H9 (cell line): Measurements from ENCODE around the gene MTTP. TPM values are rescaled to one million over a fixed set of nuclear protein-coding genes. Genes with fewer than 3 reads are reported as not detected.

ENCODE experiments used
- DNase-seq: peaks from one replicate; pipeline ENCODE4 v3.0.0-alpha.2; 2017
- H2AFZ ChIP-seq: one replicate; pipeline ENCODE4 v1.6.1; 2013; ENCODE audit warnings: mild to moderate bottlenecking, low read length, control low read depth, moderate library complexity
- H2AK5ac ChIP-seq: 2 replicates; pipeline ENCODE4 v1.6.1; 2013; ENCODE audit warnings: low read length, control low read depth, mixed read lengths; ENCODE audit not compliant: insufficient read length
- H2BK120ac ChIP-seq: one replicate; pipeline ENCODE4 v1.6.1; 2013; ENCODE audit warnings: low read depth, mild to moderate bottlenecking, low read length, control low read depth, inconsistent platforms; ENCODE audit not compliant: poor library complexity, severe bottlenecking
- H2BK12ac ChIP-seq: 2 replicates; pipeline ENCODE4 v1.6.1; 2013; ENCODE audit warnings: low read length, control low read depth, mixed read lengths, low read depth; ENCODE audit not compliant: insufficient read length
- H2BK15ac ChIP-seq: 2 replicates; pipeline ENCODE4 v1.6.1; 2013; ENCODE audit warnings: low read depth, low read length, control low read depth
- H2BK20ac ChIP-seq: one replicate; pipeline ENCODE4 v1.6.1; 2013; ENCODE audit warnings: low read depth, mild to moderate bottlenecking, low read length, control low read depth, inconsistent platforms; ENCODE audit not compliant: poor library complexity, severe bottlenecking
- H2BK5ac ChIP-seq: 2 replicates; pipeline ENCODE4 v1.6.1; 2013; ENCODE audit warnings: low read length, control low read depth, mixed read lengths; ENCODE audit not compliant: insufficient read length
- H3K14ac ChIP-seq: 2 replicates; pipeline ENCODE4 v1.6.1; 2013; ENCODE audit warnings: low read length, control low read depth; ENCODE audit not compliant: insufficient read depth
- H3K18ac ChIP-seq: 2 replicates; pipeline ENCODE4 v1.6.1; 2013; ENCODE audit warnings: low read depth, mild to moderate bottlenecking, mixed read lengths, low read length, control low read depth; ENCODE audit not compliant: insufficient read length
- H3K23ac ChIP-seq: 2 replicates; pipeline ENCODE4 v1.6.1; 2013; ENCODE audit warnings: low read length, control low read depth, mixed read lengths, low read depth; ENCODE audit not compliant: insufficient read length
- H3K23me2 ChIP-seq: 2 replicates; pipeline ENCODE4 v1.6.1; 2013; ENCODE audit warnings: low read depth, mild to moderate bottlenecking, mixed read lengths, low read length, control low read depth; ENCODE audit not compliant: insufficient read length, poor library complexity, severe bottlenecking
- H3K27ac ChIP-seq: 2 replicates; pipeline ENCODE4 v1.5.1; 2013; ENCODE audit warnings: low read length, control low read depth, mixed read lengths, low read depth; ENCODE audit not compliant: insufficient read length
- H3K27me3 ChIP-seq: 2 replicates; pipeline ENCODE4 v1.6.1; 2013; ENCODE audit warnings: low read length, control low read depth, inconsistent platforms; ENCODE audit not compliant: insufficient read depth
- H3K4ac ChIP-seq: 2 replicates; pipeline ENCODE4 v1.6.1; 2013; ENCODE audit warnings: low read depth, mild to moderate bottlenecking, control low read depth, inconsistent platforms, low read length, moderate library complexity
- H3K4me1 ChIP-seq: 2 replicates; pipeline ENCODE4 v1.6.1; 2013; ENCODE audit warnings: low read length, control low read depth, inconsistent platforms; ENCODE audit not compliant: insufficient read depth
- H3K4me2 ChIP-seq: 2 replicates; pipeline ENCODE4 v1.6.1; 2013; ENCODE audit warnings: low read length, control low read depth, mixed read lengths; ENCODE audit not compliant: insufficient read length, insufficient read depth
- H3K56ac ChIP-seq: 2 replicates; pipeline ENCODE4 v1.6.1; 2013; ENCODE audit warnings: low read depth, mild to moderate bottlenecking, mixed read lengths, low read length, control low read depth; ENCODE audit not compliant: insufficient read length
- H3K79me1 ChIP-seq: 2 replicates; pipeline ENCODE4 v1.6.1; 2013; ENCODE audit warnings: low read depth, mild to moderate bottlenecking, moderate library complexity, low read length, control low read depth, inconsistent platforms; ENCODE audit not compliant: insufficient read depth, poor library complexity, severe bottlenecking
- H3K79me2 ChIP-seq: 2 replicates; pipeline ENCODE4 v1.6.1; 2013; ENCODE audit warnings: low read length, control low read depth, inconsistent platforms; ENCODE audit not compliant: insufficient read depth
- H3K9ac ChIP-seq: 2 replicates; pipeline ENCODE4 v1.6.1; 2013; ENCODE audit warnings: low read length, control low read depth, mixed read lengths; ENCODE audit not compliant: insufficient read length; ENCODE audit errors: extremely low read depth
- H3K9me3 ChIP-seq: one replicate; pipeline ENCODE4 v1.6.1; 2013; ENCODE audit warnings: low read depth, low read length, inconsistent platforms; ENCODE audit not compliant: control insufficient read depth
- H3T11ph ChIP-seq: one replicate; pipeline ENCODE4 v1.6.1; 2013; ENCODE audit warnings: mild to moderate bottlenecking, low read length, control low read depth, inconsistent platforms
- H4K20me1 ChIP-seq: one replicate; pipeline ENCODE4 v1.6.1; 2013; ENCODE audit not compliant: control insufficient read depth, insufficient read length, insufficient read depth
- H4K5ac ChIP-seq: 2 replicates; pipeline ENCODE4 v1.6.1; 2013; ENCODE audit warnings: low read depth, mild to moderate bottlenecking, mixed read lengths, low read length, control low read depth; ENCODE audit not compliant: insufficient read length
- H4K8ac ChIP-seq: replicated peaks from 2 replicates; pipeline ENCODE4 v1.6.1; 2013; ENCODE audit warnings: low read length, control low read depth, mixed read lengths, low read depth; ENCODE audit not compliant: insufficient read length
- H4K91ac ChIP-seq: 2 replicates; pipeline ENCODE4 v1.6.1; 2013; ENCODE audit warnings: low read depth, mild to moderate bottlenecking, moderate library complexity, mixed read lengths, low read length, control low read depth; ENCODE audit not compliant: insufficient read length
- H3K27ac Mint-ChIP-seq, 3 experiments: 2 replicates in 2 of 3; 3 replicates in 1 of 3; pipeline ENCODE4 v1.8.0; 2020 to 2021; ENCODE audit warnings: mixed read lengths in 3 of 3, mild to moderate bottlenecking in 1 of 3, moderate library complexity in 1 of 3
- H3K27me3 Mint-ChIP-seq: 2 replicates; pipeline ENCODE4 v1.8.0; 2021; ENCODE audit warnings: low read depth, mild to moderate bottlenecking, moderate library complexity, mixed read lengths
- H3K36me3 Mint-ChIP-seq, 3 experiments: 2 replicates in 2 of 3; 3 replicates in 1 of 3; pipeline ENCODE4 v1.8.0; 2020 to 2021; ENCODE audit warnings: low read depth in 3 of 3, mixed read lengths in 3 of 3; ENCODE audit not compliant: insufficient read depth in 1 of 3
- H3K4me1 Mint-ChIP-seq, 2 experiments: 2 replicates each; pipeline ENCODE4 v1.8.0; 2020; ENCODE audit warnings: mixed read lengths in 2 of 2
- H3K4me3 Mint-ChIP-seq, 2 experiments: 2 replicates in 1 of 2; 3 replicates in 1 of 2; pipeline ENCODE4 v1.8.0; 2020 to 2021; ENCODE audit warnings: mild to moderate bottlenecking in 2 of 2, mixed read lengths in 2 of 2, moderate library complexity in 1 of 2
- H3K9me3 Mint-ChIP-seq, 2 experiments: 2 replicates in 1 of 2; 3 replicates in 1 of 2; pipeline ENCODE4 v1.8.0; 2020; ENCODE audit warnings: mild to moderate bottlenecking in 2 of 2, mixed read lengths in 2 of 2, moderate library complexity in 1 of 2
- WGBS: extraction: QIAGEN DNeasy Blood & Tissue Kit; methylation state at CpG from one replicate; pipeline ENCODE4 v1.1.7; 2013; ENCODE audit warnings: missing lambda C conversion rate, low lambda C conversion rate, mixed read lengths; ENCODE audit not compliant: insufficient read length; ENCODE audit errors: extremely low coverage; 5-methylcytosine and 5-hydroxymethylcytosine counted together
- total RNA-seq: library from RNA; stranded (reverse); gene quantifications from 2 replicates; pipeline ENCODE4 v1.2.1, GENCODE V29; 2021
- TF ChIP-seq, protein P1 (sequence below): fragments of 200-600 bp; sonication (generic); conservative IDR thresholded peaks from 3 replicates; pipeline ENCODE4 v1.8.0; 2021; ENCODE audit warnings: antibody characterized with exemption, mild to moderate bottlenecking

MTTP gene
- total RNA-seq, 1 experiment from 2014 or later = 0.46 TPM

DNA sequence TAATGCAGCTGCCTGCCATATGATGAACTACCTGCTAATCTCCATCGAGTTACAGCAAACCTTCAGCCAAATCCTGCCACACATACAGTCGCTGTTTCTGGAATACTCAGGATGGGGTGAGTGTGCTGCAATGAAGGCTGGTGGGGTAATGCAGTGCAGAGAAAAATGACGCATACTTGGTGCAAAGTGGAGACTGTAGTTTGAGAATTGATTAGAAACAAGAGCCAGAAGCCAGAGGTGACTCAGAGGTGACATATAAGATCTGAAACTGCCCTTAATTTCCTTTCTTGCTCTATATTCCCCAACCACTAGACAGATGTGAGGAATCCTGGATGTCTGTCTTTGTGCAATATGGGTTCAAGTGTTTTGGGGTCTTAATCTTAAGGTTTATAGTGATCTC, 61.0 kb downstream of the MTTP start:
- TF ChIP-seq, protein P1, sequence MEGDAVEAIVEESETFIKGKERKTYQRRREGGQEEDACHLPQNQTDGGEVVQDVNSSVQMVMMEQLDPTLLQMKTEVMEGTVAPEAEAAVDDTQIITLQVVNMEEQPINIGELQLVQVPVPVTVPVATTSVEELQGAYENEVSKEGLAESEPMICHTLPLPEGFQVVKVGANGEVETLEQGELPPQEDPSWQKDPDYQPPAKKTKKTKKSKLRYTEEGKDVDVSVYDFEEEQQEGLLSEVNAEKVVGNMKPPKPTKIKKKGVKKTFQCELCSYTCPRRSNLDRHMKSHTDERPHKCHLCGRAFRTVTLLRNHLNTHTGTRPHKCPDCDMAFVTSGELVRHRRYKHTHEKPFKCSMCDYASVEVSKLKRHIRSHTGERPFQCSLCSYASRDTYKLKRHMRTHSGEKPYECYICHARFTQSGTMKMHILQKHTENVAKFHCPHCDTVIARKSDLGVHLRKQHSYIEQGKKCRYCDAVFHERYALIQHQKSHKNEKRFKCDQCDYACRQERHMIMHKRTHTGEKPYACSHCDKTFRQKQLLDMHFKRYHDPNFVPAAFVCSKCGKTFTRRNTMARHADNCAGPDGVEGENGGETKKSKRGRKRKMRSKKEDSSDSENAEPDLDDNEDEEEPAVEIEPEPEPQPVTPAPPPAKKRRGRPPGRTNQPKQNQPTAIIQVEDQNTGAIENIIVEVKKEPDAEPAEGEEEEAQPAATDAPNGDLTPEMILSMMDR = no peak
- Histone ChIP-seq H3K18ac (no peak overlapping the region), H3K4ac (no peak overlapping the region), H3T11ph (no peak overlapping the region), H3K23ac (no peak overlapping the region), H2AK5ac (no peak overlapping the region), H3K4me1 (no peaks in the 10 kb centered on the region; the same call in 1 of the 2 replicates), H3K14ac (no peak overlapping the region), H3K4me2 (no peak overlapping the region), H3K79me2 (no peaks in the 10 kb centered on the region), H3K27me3 (no peaks in the 10 kb centered on the region), H4K91ac (no peak overlapping the region), H3K23me2 (no peaks in the 10 kb centered on the region), H2BK5ac (no peak overlapping the region), H3K79me1 (no peaks in the 10 kb centered on the region), H2BK120ac (no peak overlapping the region), H4K20me1 (no peaks in the 10 kb centered on the region), H3K9me3 (no peaks in the 10 kb centered on the region), H4K8ac (no peak overlapping the region), H2BK12ac (no peak overlapping the region), H3K56ac (no peak overlapping the region), H3K27ac (no peak overlapping the region), H2AFZ (no peak overlapping the region), H2BK20ac (no peak overlapping the region), H3K9ac (no peak overlapping the region), H4K5ac (no peak overlapping the region), H2BK15ac (no peak overlapping the region)
- DNase-seq = no peak
- H3K9me3 Mint-ChIP-seq = no peaks in the 10 kb centered on the region; a peak in 1 of 5 replicates
- H3K4me3 Mint-ChIP-seq = no peak overlapping the region
- no peaks in the 10 kb centered on the region for H3K27me3 Mint-ChIP-seq
- H3K27ac Mint-ChIP-seq = no peak overlapping the region; a peak in 1 of 7 replicates
- H3K4me1 Mint-ChIP-seq = peaks cover 3 to 15% of the 10 kb centered on the region in 2 experiments
- no peaks in the 10 kb centered on the region for H3K36me3 Mint-ChIP-seq
- WGBS = no CpG with 5 or more reads among the region's 3 CpGs
